CD4-positive, alpha-beta T cell treated with Interleukin-1 beta for 1 hour (primary cell): ENCODE results near the gene PIBF1.

Experiments used
- DNase-seq, 2 donors: peaks; one replicate each; pipeline ENCODE4 v3.0.0-alpha.2; 2020 to 2022

Gene PIBF1

GRCh38 chr13:73061876-73062275 lies 279.9 kb downstream of the PIBF1 start:
- no peak for DNase-seq

GRCh38 chr13:73062468-73062867 lies 280.5 kb downstream of the PIBF1 start:
- DNase-seq = no peak

GRCh38 chr13:73063166-73063565 lies 281.2 kb downstream of the PIBF1 start:
- no peak for DNase-seq

GRCh38 chr13:73065036-73065435 lies 283.1 kb downstream of the PIBF1 start:
- DNase-seq = no peak

- no peak for DNase-seq
Observed at GRCh38 chr13:73065665-73066340, 283.9 kb downstream of the PIBF1 start.
